Hepatocyte (in vitro differentiated cells): Measurements from ENCODE around the gene SOAT2. TPM values are rescaled to one million over a fixed set of nuclear protein-coding genes. Genes with fewer than 3 reads are reported as not detected.

ENCODE experiments used
- DNase-seq: peaks from one replicate; pipeline ENCODE4 v3.0.0-alpha.2; 2016; ENCODE audit warnings: low spot score
- H2AFZ ChIP-seq: fragments of 200-600 bp; sonication (generic); 2 replicates; pipeline ENCODE4 v1.6.0; 2016; ENCODE audit warnings: antibody characterized with exemption, mild to moderate bottlenecking
- H3K27ac ChIP-seq: fragments of 200-600 bp; sonication (generic); 2 replicates; pipeline ENCODE4 v1.5.1; 2016; ENCODE audit warnings: mild to moderate bottlenecking
- H3K27me3 ChIP-seq: fragments of 200-600 bp; sonication (generic); 2 replicates; pipeline ENCODE4 v1.6.1; 2016
- H3K36me3 ChIP-seq: fragments of 200-600 bp; sonication (generic); replicated peaks from 2 replicates; pipeline ENCODE4 v1.5.1; 2016; ENCODE audit warnings: low read depth; ENCODE audit not compliant: insufficient read depth
- H3K4me1 ChIP-seq: fragments of 200-600 bp; sonication (generic); 2 replicates; pipeline ENCODE4 v1.5.1; 2016; ENCODE audit warnings: mild to moderate bottlenecking, moderate library complexity; ENCODE audit not compliant: insufficient read depth
- H3K4me2 ChIP-seq: fragments of 200-600 bp; sonication (generic); 2 replicates; pipeline ENCODE4 v1.6.0; 2016
- H3K4me3 ChIP-seq: fragments of 200-600 bp; sonication (generic); 2 replicates; pipeline ENCODE4 v1.5.1; 2016; ENCODE audit warnings: mild to moderate bottlenecking
- H3K79me2 ChIP-seq: fragments of 200-600 bp; sonication (generic); 2 replicates; pipeline ENCODE4 v1.6.0; 2017; ENCODE audit warnings: mild to moderate bottlenecking
- H3K9me2 ChIP-seq: fragments of 200-600 bp; sonication (generic); replicated peaks from 2 replicates; pipeline ENCODE4 v1.6.0; 2017; ENCODE audit warnings: mild to moderate bottlenecking; ENCODE audit not compliant: insufficient read depth
- H3K9me3 ChIP-seq: fragments of 200-600 bp; sonication (generic); 2 replicates; pipeline ENCODE4 v1.5.1; 2016; ENCODE audit warnings: low read depth, mild to moderate bottlenecking
- H4K20me1 ChIP-seq: fragments of 200-600 bp; sonication (generic); 2 replicates; pipeline ENCODE4 v1.6.0; 2016; ENCODE audit warnings: mild to moderate bottlenecking; ENCODE audit not compliant: insufficient read depth, poor library complexity, severe bottlenecking
- EZH2 ChIP-seq: fragments of 200-600 bp; sonication (generic); IDR thresholded peaks from 2 replicates; pipeline ENCODE4 v1.6.1; 2016; ENCODE audit warnings: antibody characterized with exemption, mild to moderate bottlenecking, borderline replicate concordance
- EZH2phosphoT487 ChIP-seq: fragments of 200-600 bp; sonication (generic); IDR thresholded peaks from one replicate; pipeline ENCODE4 v1.6.1; 2018; ENCODE audit warnings: antibody characterized with exemption, mild to moderate bottlenecking, low read depth, moderate library complexity; ENCODE audit not compliant: unreplicated experiment, severe bottlenecking
- WGBS: methylation state at CpG from one replicate; pipeline ENCODE4 v1.1.6; 2016; ENCODE audit warnings: low lambda C conversion rate; ENCODE audit errors: missing lambda C conversion rate; 5-methylcytosine and 5-hydroxymethylcytosine counted together
- polyA plus RNA-seq: library from polyadenylated mRNA; unstranded; fragments of >200 nt; fragmentation: Nextera tagmentation; extraction: Ambion mirVana; gene quantifications from 2 replicates; pipeline ENCODE4 v1.2.1, GENCODE V29; 2016
- total RNA-seq: library from RNA; depleted of rRNA; stranded (reverse); fragments of >200 nt; gene quantifications from 2 replicates; pipeline ENCODE4 v1.2.3, GENCODE V29; 2014
- TF ChIP-seq, protein P1 (sequence below): fragments of 200-600 bp; sonication (generic); IDR thresholded peaks from 2 replicates; pipeline ENCODE4 v1.5.1; 2016; ENCODE audit warnings: antibody characterized with exemption, mild to moderate bottlenecking; ENCODE audit not compliant: poor library complexity

Gene SOAT2
- total and polyA plus RNA-seq, 2 experiments from 2014 or later, result 21.8 to 29.4 TPM

DNA sequence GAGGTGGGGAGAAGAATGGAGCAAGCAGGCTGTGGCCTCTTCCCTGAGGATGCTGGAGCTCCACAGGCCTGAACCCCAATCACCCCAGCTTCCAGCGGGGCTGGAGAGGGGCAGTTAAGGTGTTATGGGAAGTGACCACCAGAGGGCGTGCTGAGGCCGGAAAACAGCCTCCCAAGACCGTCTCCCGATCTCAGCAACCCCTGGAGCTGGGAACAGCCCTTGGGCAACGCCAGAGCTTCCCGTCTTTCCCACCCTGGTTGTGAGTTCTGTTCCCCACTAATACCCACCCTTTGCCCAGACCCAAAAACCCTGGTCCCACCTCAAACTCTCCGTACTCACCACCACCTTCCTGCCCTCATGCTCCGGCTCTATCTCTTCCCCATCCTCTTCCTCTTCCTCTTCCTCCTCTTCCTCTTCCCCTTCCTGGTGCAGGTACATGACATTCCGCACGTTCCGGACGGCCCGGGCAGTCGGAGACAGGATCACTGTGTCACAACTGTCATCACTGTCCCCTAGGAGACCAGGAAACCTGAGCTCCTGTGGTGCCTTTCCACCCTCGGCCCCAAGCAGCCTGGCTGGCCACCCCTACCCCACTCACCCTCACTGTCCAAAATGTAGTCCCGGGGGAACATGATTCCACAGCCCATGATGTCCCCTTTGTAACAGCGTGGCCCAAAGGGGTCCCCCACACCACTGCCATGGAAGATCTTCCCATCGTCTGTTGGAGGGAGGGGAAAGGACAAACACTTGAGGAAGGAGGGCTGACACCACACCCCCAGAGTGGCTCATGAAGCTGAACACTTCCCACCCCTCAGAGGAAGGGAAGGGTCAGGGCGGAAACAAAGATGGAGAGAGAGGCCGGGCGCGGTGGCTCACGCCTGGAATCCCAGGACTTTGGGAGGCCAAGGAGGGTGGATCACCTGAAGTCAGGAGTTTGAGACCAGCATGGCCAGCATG, 37.0 kb upstream of the SOAT2 start:
- TF ChIP-seq EZH2 (no peak), EZH2phosphoT487 (no peak)
- TF ChIP-seq, protein P1, sequence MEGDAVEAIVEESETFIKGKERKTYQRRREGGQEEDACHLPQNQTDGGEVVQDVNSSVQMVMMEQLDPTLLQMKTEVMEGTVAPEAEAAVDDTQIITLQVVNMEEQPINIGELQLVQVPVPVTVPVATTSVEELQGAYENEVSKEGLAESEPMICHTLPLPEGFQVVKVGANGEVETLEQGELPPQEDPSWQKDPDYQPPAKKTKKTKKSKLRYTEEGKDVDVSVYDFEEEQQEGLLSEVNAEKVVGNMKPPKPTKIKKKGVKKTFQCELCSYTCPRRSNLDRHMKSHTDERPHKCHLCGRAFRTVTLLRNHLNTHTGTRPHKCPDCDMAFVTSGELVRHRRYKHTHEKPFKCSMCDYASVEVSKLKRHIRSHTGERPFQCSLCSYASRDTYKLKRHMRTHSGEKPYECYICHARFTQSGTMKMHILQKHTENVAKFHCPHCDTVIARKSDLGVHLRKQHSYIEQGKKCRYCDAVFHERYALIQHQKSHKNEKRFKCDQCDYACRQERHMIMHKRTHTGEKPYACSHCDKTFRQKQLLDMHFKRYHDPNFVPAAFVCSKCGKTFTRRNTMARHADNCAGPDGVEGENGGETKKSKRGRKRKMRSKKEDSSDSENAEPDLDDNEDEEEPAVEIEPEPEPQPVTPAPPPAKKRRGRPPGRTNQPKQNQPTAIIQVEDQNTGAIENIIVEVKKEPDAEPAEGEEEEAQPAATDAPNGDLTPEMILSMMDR, result peak; percentile 92
- Histone ChIP-seq H3K9me3 (no peaks in the 10 kb centered on the region), H3K4me2 (no peak overlapping the region), H3K79me2 (no peaks in the 10 kb centered on the region), H3K9me2 (no peaks in the 10 kb centered on the region), H2AFZ (no peak overlapping the region), H3K27ac (no peak overlapping the region), H4K20me1 (no peaks in the 10 kb centered on the region), H3K4me1 (peaks cover 6% of the 10 kb centered on the region), H3K27me3 (no peaks in the 10 kb centered on the region), H3K4me3 (no peak overlapping the region), H3K36me3 (no peaks in the 10 kb centered on the region)
- 50% methylated on average over 24 of the region's 24 CpGs for WGBS
- DNase-seq, result peak; percentile 90

DNA sequence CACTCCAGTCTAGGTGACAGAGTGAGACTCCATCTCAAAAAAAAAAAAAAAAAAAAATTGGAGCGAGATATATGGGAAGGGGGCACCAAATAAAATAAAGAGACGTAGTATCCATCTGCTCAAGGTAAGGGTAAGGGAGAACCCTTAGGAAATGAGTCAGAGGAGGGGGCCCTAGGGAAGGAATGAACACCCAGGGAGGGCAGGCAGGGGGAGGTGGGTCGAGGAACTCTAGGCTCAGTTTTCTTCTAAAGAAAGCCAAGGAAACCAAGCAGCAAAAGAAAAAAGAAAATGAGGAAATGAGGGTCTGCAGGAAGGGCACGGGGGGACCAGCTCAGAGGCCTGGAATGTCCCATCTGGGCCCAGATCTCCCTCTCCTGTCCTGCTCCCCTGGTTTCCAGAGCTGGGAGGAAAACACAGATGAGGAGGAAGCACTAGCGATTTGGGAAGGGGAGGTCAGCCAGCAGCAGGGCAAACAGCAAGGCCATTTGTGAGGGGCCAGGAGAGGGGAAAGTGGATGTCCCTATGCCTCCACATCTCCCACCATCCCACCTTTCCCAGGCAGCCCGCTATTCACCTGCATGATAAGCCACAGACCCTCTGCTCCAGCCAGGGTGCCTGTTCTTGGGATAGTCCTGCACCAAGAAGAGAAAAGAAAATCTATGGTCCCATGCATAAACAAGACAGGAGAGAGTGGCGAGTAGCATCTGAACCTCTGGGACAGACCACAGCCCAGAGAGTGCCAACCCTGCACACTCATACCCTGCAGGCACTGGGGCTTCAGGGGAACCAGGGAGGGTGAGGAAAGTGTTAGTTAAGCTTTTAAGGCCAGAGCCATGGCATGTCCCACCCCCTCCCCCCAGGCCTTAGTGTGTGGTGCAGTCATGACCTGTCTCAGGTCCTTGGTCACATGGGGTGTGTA, 36.0 kb upstream of the SOAT2 start:
- 83% methylated on average over 7 of the region's 7 CpGs for WGBS
- no peaks in the 10 kb centered on the region for H3K9me3 ChIP-seq
- H3K4me1 ChIP-seq, result peaks cover 15% of the 10 kb centered on the region
- H3K27ac ChIP-seq, result no peak overlapping the region
- no peak overlapping the region for H3K4me3 ChIP-seq
- H3K36me3 ChIP-seq, result no peaks in the 10 kb centered on the region
- H3K4me2 ChIP-seq, result no peak overlapping the region
- no peak for TF ChIP-seq EZH2
- no peak for TF ChIP-seq EZH2phosphoT487
- TF ChIP-seq, protein P1, result no peak
- no peaks in the 10 kb centered on the region for H4K20me1 ChIP-seq
- H3K79me2 ChIP-seq, result no peaks in the 10 kb centered on the region
- no peaks in the 10 kb centered on the region for H3K9me2 ChIP-seq
- H2AFZ ChIP-seq, result no peak overlapping the region
- no peaks in the 10 kb centered on the region for H3K27me3 ChIP-seq
- DNase-seq, result no peak

DNA sequence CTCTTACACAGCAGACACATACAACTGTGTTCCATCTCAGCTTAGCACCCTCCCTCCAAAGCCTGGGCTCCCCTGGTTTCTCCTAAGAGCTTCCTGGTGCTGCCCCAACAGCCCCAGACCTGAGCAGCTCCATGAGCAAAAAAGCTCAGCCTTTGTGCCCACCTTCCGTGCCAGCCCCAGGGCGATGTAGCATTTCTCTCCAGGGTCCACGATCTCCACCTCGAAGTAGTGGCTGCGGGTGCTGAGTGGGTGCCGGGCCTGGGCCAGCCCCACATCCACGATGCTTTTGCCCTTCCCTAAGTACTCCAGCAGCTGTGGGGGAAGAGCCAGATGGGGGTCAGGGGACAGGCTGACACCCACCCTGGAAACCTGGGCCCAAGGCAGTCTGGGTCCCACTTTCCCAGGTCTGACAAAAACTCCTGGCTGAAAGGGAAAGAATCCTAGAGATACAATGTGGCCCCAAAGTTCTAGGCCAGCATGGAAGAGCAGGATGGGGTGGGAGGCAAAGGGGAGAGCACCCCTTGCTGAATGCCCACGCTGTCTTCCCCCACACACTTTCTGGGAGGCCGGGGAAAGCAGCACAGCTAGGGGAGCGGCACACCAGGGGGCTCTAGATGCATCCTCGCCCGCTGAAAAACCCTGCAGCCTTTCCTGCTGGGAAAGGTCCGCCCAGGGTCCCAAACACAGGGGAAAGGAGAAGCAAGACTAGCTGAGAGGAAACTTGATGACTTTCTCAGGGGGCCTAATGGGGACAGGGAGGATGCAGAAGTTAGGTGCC, 35.1 kb upstream of the SOAT2 start:
- no peak overlapping the region for H3K27ac ChIP-seq
- no peaks in the 10 kb centered on the region for H4K20me1 ChIP-seq
- H3K4me2 ChIP-seq, result no peak overlapping the region
- H3K27me3 ChIP-seq, result no peaks in the 10 kb centered on the region
- TF ChIP-seq EZH2, result no peak
- no peak for TF ChIP-seq EZH2phosphoT487
- TF ChIP-seq, protein P1, result no peak
- 98% methylated on average over 12 of the region's 13 CpGs for WGBS
- H3K4me3 ChIP-seq, result no peak overlapping the region
- no peak for DNase-seq
- peaks cover 15% of the 10 kb centered on the region for H3K4me1 ChIP-seq
- no peaks in the 10 kb centered on the region for H3K79me2 ChIP-seq
- H2AFZ ChIP-seq, result no peak overlapping the region
- no peaks in the 10 kb centered on the region for H3K9me3 ChIP-seq
- no peaks in the 10 kb centered on the region for H3K9me2 ChIP-seq
- no peaks in the 10 kb centered on the region for H3K36me3 ChIP-seq
